Activated CD4-positive, alpha-beta T cell treated with anti-CD3 and anti-CD28 coated beads, Interleukin-2, amount 50 U/mL, for 16 hours (primary cell): ENCODE measurements around the gene KIF3B.
"Not testable (repeated sequence)": the region's sequence is repeated elsewhere in the genome, so short reads cannot be mapped to it uniquely, and the experiment has no call there.

Experiments used
- DNase-seq: peaks from one replicate; pipeline ENCODE4 v3.0.0-alpha.2; 2020

Gene KIF3B

DNA sequence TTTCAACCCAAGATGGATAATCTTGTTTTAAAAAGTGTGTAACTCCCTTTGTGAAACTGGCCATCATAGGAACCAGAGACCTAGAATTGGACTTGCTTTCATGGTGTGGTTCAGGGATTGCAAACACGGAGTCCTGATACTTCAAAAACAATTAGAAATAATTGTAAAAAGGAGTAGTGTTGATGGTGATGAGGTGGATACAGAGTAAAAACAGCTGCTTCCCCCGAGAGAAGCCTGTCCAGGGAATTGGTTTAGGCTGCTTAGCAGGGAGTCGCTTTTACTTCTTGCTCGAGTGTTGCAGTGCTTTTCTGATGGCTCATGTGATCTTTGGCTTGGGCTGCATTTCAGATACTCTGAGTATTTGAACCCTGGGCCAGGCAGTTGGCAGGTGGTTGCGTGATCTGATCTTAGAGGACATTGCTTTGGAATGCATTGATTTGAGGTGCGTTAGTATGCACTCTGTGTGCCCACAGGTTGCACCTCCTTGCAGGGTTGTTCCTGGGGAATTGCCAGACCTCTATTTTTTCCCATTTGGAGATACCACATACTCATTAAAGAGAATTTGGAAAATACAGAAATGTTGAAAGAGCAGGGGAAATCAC, 19.5 kb downstream of the KIF3B start:
- no peak for DNase-seq

DNA sequence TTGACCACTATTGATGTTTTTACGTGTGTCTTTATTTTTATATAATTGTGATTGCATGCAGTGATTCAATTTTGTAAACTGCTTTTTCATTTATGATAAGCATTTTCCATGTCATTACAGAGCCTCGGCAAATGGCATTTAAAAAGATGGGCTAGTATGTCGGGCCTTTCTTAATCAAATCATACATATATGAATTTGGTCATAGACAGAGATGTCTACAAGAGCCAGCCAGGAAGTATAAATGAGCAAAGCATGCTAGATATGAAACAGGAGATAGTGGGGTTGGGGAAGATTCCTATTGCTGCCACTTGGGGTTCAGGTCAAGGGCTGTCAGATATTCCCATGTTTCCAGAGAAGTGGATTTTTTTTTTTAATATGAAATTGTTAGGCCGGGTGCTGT, 20.0 kb downstream of the KIF3B start:
- no peak for DNase-seq

DNA sequence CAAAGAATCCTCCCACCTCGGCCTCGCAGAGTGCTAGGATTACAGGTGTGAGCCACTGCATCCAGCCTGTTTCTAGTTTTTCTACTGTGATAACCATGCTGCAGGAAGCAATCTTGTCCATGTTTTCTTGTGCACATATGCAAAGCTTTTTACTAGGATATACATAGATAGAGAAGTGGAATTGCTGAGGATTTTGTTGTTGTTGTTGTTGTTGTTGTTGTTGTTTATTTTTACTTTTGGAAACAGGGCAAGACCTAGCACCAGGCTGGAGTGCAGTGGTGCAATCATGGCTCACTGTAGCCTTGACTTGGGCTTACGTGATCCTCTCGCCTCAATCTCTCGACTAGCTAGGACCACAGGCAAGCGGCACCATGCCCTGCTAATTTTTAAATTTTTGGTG, 23.2 kb downstream of the KIF3B start:
- no peak for DNase-seq

DNA sequence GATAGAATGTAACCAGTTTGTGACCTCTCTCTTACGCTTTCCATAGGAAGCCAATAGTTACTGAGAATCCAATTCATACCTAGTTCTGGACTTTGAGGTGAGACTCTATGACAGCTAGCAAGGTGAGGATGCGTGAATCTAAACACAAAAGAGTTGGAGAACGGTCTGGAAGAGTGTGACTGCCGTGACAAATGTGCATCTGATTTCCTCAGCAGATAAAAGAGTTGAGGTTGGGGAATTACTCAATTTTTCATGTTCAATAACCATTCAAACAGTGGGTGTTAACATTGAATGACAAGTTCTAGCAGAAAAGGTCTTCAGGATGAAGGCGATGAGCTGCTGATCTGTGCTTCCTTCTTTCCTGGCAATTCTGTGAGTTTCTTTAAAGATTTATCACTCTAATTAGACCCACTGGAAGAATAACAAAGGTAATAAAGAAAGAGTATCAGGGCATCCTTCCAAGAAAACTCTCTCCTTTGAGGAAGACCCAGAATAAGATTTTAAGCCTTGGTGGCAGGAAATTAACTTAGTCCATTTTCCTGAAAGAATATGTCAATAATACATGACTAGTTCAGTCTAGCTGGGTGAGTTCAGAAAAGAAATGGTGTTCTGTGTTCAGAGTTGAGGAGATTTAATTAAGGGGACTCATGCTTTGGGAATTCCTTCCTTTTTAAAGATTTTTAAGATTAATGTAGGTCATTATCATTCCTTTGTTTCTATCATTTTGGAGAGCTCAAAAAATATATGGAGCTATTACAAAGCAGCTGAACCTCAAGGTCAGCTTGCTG, 24.5 kb downstream of the KIF3B start:
- peak; percentile 58 for DNase-seq

DNA sequence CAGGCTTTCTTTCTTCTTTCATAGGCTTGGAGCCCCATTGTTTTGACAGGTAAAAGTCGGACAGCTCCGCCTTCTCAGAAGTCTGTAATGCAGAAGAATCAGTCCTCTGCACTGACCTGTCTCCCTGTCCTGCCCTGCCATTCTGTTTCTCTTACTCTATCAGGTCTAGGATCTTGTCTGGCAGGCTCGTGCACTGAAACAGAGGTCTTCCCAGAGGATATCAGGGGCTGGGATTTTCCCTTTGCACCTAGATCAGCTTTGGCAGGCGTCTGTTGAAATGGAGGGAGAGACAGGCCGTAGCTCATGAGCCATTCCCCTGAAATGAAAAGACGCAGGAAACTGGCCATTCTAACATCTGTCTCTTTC, 25.0 kb downstream of the KIF3B start:
- no peak for DNase-seq

DNA sequence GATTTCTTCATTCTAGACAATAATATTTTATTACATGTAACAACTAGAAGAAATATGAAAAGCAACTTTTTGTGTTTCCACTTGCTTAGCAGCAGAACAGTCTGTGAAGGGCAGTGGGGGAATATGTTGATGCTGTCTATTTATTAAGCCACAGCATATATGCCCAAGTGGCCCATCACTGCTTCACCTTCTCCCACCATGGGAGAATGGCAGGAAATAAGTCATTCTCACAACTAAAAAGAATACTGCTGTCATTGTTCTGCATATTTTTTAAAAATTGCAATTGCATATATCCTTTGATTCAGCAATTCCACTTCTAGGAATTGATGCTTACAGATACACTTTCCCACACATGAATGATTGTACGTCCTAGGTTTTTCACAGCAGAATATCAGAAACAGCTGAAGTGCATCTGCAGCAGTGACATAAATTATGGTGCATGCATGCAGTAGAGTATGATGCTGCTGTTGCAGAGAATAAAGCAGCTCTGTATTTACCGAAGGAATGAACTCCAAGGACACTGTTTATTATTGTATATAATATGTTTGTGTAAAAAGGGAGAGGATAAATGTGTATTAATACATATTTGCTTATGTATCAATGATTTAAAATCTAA, 26.8 kb downstream of the KIF3B start:
- DNase-seq, result no peak

DNA sequence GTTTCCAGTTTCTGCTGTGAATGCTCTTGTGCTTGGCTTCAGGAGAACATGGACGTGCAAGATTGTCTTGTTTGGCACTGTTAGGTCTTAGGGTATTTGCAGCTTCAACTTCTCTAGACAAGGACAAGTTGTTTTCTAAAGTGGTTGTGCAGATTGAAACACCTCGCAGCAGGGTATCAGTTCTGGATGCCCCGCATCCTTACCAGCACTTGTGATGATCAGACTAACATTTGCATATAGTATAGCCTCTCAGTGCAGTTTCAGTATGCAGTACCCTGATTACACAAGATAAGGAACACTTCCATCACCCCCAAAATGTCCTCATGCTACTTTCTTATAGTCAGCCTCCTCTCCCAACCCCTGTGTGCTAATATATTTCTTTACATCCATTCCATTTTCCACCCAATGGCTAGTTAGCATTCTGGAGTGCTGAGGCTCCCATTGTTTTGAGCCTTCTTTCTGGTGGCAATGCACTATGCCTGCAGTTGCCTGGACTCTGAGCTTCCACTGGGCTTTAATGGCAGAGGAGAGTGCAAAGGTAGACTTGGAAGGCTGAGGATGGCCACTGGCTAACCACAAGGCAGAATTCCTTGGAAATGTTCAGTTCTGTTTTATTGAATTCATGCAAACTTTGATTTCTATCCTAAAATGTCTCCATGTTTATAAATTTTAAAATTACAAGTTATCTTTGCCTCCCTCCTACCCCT, 35.4 kb downstream of the KIF3B start:
- no peak for DNase-seq

DNA sequence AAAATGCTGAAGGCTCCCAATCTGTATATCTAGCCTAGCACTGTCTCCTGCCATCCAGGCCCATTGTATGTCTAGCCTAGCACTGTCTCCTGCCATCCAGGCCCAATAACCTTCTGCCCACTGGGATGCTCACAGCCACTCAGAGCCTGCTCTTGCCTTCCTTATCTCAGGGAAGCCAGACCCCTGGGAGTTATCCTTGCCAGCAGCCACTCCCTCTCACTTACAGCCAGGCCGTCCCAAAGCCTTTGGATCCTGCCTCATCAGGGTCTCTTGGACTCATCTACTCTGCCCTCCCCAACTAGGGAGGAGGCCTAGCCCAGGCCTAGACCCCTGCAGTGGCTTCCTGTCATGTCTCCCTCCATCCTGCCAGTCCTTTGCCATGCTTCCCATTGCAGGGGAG, 37.3 kb downstream of the KIF3B start:
- DNase-seq, result no peak

DNA sequence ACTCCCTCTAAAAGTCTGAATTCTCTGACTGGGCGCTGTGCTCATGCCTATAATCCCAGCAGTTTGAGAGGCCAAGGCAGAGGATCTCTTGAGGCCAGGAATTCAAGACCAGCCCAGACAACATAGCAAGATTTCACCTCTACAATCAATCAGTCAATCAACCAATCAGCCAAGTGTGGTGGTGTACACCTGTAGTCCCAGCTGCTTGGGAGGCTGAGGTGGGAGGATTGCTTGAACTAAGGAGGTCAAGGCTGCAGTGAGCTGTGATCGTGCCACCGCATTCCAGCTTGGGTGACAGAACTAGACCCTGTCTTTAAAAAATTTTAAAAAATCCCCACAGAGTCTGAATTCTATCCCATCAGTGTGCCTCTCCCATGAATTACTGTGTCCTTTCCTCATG, 37.9 kb downstream of the KIF3B start:
- DNase-seq, result no peak

DNA sequence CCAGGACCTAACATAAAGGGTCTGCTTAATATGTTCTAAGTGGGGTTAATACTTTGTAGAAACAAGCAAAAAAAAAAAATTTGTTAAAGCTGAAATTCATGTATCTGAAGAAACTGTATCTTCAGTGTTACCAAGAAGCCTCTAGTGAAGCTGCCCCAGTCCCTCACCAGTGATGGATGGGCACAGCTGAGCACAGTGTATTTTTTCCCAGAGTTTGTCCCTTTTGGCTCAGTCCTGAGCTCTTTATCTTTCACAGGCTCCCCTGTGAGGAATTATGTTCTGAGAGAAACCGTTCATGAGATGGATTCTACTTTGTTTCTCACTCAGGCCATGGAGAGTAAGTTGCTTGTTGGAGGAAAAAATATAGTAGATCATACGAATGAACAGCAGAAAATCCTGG, 38.4 kb downstream of the KIF3B start:
- no peak for DNase-seq

DNA sequence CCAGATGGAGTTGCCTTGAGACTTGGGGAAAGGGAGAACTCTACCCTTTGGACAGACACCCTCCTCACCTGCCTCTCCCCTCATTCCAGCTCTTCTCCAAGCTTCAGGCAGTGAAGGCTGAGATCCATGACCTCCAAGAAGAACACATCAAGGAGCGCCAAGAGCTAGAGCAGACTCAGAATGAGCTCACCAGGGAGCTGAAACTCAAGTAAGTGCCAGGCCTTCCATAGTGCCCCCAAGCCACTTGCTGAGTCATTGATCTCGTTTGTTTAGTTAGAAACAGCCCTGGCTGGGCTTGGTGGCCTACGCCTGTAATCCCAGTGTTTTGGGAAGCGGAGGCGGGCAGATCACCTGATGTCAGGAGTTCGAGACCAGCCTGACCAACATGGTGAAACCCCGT, 39.2 kb downstream of the KIF3B start:
- no peak for DNase-seq

DNA sequence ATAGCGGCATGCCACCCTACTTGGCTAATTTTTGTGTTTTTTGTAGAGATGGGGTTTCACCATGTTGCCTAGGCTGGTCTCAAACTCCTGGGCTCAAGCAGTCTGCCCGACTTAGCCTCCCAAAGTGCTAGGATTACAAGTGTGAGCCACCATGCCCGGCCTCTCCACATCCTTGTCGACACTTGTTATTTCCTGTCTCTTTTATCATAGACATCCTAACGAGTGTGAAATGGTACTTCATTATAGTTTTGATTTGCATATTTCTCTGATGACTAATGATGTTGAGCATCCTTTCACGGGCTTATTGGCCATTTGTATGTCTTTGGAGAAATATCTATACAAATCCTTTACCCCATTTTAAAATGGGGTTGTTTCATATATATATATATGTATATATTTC, 41.6 kb downstream of the KIF3B start:
- peak; percentile 36 for DNase-seq

DNA sequence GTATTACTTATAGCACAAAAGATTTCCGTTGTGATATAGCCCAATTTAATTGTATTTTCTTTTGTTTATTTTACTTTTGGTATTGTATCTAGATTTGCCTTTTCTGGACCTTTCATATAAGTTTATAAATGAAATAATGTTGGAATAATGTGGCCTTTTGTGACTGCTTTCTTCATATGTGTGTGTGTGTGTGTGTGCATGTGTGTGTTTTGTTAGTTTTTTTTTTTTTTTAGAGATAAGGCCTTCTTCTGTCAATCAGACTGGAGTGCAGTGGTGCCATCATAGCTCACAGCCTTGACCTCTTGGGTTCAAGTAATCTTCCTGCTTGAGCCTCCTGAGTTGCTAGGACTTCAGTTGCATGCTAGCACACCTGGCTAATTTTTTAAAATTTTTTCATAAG, 42.9 kb downstream of the KIF3B start:
- DNase-seq, result no peak

DNA sequence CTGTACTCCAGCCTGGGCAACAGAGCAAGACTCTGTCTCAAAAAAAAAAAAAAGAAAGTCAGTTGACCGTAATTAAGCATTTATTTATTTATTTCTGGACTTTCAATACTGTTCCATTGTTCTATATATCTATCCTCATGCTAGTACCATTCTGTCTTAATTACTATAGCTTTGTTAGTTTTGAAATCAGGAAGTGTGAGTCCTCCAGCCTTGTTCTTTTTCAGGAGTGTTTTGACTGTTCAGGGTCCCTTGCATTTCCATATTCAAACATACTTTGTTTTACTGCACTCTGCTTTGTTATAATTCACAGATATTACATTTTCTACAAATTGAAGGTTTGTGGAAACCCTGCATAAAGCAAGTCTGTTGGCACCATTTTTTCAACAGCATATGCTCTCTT, 43.9 kb downstream of the KIF3B start:
- no peak for DNase-seq

DNA sequence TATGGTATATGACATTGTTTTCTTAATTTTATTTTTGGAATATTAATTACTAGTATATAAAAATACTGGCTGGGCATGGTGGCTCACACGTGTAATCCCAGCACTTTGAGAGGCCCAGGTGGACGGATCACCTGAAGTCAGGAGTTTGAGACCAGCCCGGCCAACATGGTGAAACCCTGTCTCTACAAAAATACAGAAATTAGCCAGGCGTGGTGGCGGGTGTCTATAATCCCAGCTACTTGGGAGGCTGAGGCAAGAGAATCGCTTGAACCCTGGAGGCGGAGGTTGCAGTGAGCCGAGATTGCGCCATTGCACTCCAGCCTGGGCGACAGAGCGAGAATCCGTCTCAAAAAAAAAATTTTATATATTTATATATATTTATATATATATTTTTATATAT, 44.8 kb downstream of the KIF3B start:
- DNase-seq, result not testable (repeated sequence)

DNA sequence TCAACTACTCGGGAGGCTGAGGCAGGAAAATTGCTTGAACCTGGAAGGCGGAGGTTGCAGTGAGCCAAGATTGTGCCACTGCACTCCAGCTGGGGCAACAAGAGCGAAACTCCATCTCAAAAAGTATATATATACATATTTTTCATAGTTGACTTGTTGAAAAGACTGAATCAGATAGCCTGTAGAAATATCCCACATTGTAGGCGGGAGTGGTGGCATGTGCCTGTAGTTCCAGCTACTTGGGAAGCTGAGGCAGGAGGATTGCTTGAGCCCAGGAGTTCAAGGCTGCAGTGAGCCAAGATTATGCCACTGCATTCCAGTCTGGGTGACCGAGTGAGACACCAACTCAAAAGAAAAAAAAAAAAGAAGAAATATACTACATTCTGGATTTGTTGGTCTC, 46.3 kb downstream of the KIF3B start:
- DNase-seq, result not testable (repeated sequence)

DNA sequence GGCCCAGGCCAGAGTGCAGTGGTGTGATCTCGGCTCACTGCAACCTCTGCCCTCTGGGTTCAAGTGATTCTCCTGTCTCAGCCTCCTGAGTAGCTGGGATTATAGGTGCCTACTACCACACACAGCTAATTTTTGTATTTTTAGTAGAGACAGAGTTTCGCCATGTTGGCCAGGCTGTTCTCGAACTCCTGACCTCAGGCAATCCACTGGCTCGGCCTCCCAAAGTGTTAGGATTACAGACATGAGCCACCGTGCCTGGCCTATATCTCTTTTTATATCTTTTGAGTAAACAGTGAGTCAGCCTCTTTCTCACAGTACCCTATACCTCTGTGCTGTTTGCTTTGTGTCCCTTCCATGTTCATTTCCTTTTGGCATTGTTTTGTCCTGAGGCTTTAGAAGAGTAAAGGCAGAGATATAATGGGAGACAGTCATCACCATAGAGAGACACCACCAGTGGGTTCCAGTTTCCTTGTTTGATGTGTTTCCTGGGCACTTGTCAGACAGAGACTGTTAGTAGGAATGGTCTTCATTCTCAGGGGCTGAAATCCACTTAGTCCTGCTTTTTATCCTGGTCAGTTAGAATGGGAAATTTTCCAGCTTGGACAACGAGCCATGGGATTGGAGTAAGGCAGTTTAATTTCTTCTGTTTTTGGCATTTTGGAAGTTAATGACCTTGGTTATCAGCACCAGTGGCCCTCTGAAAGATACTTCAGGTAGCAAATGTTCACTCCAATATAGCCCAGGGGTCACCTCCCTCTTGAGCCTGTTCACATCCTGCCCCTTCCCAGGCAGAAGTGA, 48.5 kb downstream of the KIF3B start:
- DNase-seq, result no peak

DNA sequence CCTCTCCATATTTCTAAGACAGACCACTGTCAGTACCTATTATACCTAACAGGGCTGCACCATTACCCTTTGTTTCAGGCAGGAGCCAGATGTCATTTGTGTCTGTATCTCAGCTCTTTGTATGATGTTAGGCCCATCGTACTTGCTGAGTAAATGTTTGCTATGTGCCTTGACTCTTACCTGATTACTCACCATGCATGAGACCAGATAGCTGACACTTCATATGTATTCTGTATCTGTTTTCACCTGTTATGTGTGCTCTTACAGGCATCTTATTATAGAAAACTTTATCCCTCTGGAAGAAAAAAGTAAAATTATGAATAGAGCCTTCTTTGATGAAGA, 49.0 kb downstream of the KIF3B start:
- DNase-seq, result no peak

DNA sequence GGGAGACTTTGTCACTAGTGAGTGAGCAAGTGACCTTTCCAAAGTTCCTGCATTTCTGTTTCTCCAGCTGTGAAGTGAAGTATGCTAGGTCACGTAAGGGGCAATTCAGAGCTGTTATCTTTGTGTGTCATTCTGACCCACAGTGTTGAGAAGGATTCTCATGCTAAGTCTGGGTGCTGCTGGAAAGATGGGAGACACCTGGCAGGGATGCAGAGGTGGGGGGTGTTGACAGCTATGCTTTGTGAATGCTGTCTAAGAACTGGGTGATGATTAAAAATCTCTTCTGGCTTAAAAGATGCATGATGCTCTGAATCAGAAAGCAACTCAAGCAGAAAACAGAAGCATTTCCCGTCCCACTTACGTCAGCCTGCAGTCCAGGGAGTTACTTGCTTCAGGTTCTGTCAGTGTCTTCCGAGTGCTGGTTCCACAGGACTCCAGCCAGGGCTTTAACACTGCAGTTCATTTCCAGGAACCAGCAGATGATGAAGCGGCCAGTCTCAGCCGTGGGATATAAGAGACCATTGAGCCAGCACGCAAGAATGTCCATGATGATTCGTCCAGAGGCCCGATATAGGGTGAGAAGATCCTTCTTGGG, 49.7 kb downstream of the KIF3B start:
- DNase-seq, result no peak

DNA sequence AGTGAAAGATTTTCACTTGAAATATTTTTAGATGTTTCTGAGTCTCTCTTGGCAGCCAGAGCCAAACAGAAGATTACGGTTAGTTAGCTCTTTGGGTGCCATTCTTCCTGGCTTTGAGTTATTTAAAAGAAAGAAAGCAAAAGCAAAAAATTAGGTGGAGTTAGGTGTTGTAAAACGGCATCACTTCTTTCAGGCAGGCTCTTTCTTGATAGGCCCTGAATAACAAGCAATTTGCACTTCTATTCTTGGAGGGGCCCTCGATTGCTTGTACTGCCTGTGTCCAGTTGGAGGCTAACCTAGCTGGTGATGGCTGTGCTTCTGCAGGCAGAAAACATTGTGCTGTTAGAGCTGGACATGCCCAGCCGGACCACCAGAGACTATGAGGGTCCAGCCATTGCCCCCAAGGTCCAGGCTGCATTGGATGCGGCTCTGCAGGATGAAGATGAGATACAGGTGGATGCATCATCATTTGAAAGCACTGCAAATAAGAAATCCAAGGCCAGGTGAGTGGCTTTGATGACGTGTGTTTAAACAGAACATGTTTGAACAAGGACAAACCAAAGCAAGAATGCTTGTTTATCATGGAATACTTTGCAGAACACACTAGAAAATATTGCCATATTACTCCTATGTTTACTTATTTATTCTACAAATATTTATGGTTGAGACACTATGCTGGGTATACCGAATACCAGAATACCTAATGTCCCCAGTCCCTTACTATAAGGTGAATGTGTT, 52.5 kb downstream of the KIF3B start:
- DNase-seq, result no peak

DNA sequence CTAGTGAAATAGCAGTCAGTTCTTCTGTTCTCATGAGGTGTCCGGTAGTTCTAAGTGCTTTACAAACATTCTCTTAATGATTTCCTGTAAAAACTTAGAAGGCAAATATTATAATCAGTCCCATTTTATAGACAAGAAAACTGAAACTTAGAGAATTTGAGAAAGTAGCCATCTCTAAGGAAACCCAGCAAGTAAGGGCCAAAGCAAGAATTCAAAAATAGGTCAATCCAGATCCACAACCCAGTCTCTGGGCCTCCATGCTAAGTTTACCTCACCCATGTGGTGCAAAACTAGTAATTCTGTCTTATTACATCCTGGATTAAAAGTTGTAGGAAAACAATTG, 53.1 kb downstream of the KIF3B start:
- DNase-seq, result no peak

DNA sequence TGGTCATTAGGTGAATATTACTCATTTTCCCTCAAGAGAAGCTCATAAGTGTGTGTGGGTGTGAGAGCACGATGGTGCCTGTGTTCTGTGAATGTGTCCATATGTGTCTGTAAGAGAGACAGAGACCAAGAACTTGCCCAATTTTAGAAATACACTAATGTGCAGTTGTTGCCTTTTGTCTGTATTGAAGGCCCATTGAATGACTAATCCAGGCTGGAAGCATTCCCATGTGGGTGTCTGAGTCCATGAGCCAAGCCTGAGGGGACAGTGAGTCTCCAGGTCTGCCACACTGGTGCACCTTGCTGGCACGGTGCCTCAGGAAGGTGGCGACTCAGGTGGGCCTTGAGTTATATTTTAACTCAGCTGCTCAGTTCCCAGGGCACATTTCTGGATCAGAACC, 55.2 kb downstream of the KIF3B start:
- peak; percentile 34 for DNase-seq
